Esophagus squamous epithelium (tissue), 4 donors: ENCODE results near the gene DOCK2.

ENCODE experiments used
- POLR2A ChIP-seq, 4 donors: fragments of 450-650 bp; IDR thresholded peaks; one replicate each; pipeline ENCODE4 v1.6.1; 2017; ENCODE audit warnings: antibody characterized with exemption in 4 of 4, mild to moderate bottlenecking in 4 of 4, moderate library complexity in 3 of 4
- TF ChIP-seq, protein P1 (sequence below), 6 experiments: fragments of 450-650 bp in 4 of 6; fragments of 200-600 bp in 2 of 6; sonication (generic) in 2 of 6; IDR thresholded peaks; one replicate each; pipeline ENCODE4 v1.5.1; 2016 to 2019; ENCODE audit warnings: antibody characterized with exemption in 6 of 6, mild to moderate bottlenecking in 4 of 6, moderate library complexity in 4 of 6

DNA sequence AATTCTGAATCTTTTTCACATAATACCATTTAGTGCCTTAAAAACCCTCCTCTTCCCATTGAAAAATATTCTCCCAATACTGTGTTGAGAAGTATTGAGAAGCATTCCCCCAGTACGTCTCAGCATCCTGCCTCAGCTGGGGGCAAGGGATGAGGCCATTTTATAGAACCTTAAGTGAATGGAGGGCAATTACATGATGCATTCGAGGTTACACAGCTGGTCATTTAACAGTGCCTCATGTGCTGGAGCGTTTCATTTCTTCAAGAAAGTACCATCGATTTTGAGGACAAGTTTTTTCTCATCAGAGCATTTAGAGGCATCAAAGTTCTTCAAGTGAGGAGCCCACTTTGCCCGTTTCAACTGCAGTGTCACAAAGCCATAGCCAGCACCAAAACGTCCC, 135.6 kb downstream of the DOCK2 start:
- TF ChIP-seq, protein P1, sequence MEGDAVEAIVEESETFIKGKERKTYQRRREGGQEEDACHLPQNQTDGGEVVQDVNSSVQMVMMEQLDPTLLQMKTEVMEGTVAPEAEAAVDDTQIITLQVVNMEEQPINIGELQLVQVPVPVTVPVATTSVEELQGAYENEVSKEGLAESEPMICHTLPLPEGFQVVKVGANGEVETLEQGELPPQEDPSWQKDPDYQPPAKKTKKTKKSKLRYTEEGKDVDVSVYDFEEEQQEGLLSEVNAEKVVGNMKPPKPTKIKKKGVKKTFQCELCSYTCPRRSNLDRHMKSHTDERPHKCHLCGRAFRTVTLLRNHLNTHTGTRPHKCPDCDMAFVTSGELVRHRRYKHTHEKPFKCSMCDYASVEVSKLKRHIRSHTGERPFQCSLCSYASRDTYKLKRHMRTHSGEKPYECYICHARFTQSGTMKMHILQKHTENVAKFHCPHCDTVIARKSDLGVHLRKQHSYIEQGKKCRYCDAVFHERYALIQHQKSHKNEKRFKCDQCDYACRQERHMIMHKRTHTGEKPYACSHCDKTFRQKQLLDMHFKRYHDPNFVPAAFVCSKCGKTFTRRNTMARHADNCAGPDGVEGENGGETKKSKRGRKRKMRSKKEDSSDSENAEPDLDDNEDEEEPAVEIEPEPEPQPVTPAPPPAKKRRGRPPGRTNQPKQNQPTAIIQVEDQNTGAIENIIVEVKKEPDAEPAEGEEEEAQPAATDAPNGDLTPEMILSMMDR (IDR thresholded peaks at IDR 0.05) = no peak
- TF ChIP-seq POLR2A (IDR thresholded peaks at IDR 0.05) = no peak
